Stimulated activated CD8-positive, alpha-beta memory T cell treated with anti-CD3 and anti-CD28 coated beads, Interleukin-2, amount 100 ng/mL, for 1 hour (primary cell): ENCODE data around the gene ARMH3.
"Not testable (repeated sequence)": the region's sequence is repeated elsewhere in the genome, so short reads cannot be mapped to it uniquely, and the experiment has no call there.

Experiments
- DNase-seq, 2 donors: peaks; one replicate each; pipeline ENCODE4 v3.0.0-alpha.2; 2020; ENCODE audit warnings: low read depth in 2 of 2

Gene ARMH3

DNA sequence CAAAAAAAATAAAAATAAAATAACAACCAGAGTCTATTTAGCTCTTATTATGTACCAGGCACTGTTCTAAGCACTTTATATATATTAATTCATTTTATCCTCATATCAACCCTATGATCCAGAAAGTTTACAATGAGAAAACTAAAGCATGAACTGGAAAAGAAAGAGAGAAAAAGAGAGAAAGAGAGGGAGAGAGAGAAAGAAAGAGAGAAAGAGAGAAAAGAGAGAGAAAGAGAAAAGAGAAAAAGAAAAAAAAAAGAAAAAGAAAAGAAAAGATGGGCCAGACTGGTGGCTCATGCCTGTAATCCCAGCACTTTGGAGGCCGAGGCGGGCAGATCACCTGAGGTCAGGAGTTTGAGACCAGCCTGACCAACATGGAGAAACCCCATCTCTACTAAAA is 9.9 kb downstream of the ARMH3 start:
- DNase-seq = no peak

DNA sequence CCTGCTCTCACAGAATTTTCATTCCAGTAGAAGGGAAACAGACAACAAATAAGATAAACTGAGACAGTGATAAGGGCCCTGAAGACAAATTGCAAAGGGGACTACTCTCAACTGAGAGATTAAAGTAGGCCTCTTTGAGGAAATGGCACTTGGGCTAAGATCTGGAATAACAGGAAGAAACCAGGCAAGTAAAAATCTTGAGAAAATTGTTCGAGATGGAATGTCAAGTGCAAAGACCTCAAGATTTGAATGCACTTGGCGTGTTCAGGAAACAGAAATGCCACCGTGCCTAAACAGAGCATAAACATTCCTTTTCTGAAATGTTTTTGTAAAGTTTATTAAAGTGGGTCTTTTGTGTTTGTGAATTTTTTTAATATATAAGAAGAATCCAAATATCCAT is 10.7 kb downstream of the ARMH3 start:
- no peak for DNase-seq

DNA sequence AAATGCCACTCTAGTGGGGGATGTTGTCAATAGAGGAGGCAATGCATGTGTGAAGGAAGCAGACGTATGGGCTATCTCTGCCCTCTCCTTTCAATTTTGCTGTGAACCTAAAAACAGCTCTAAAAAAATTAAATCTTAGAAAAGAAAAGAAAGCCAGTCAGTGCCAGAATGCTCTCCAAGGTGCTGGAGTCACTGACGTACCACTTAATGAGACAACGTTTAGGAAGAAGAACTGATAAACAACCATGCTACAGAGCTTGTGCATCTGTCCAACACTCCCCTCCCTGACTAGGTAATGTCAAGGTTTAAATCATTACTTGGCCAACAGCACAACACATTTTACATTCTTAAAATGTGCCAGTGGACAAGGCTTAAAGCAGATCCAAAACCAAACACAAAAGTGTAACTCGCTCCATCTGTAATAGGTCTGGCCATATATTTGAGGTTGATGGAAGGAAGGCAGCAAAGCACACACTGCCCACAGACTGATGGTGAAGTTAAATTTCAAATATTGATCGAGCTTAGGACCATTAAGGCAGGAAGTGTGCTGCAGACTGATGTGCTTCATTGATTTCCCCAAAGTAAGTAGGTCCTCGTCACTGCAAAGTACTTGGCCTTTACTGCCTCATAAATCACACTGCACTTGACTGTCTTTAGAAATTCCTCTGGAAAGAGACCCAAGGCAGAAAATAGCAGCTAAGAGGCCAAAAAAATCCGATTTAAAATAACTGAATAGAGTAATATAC is 15.5 kb downstream of the ARMH3 start:
- no peak for DNase-seq

DNA sequence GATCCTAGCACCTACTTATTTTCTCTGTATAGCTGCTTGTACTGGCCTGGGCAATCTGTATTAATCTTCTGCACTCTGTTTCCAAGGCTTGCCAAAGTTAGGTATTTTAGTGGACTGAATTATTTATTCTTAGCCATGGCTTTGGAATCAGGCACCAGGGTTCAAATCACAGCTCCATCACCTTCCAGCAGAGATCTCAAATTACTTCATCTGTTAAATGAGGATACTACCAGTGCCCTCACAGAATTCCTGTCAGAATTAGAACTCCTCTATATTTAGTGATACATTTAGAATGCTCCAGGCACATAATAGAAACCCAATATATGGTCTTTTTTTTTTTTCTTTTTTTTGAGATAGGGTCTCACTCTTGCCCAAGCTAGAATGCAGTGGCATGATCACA is 17.6 kb downstream of the ARMH3 start:
- DNase-seq = no peak

DNA sequence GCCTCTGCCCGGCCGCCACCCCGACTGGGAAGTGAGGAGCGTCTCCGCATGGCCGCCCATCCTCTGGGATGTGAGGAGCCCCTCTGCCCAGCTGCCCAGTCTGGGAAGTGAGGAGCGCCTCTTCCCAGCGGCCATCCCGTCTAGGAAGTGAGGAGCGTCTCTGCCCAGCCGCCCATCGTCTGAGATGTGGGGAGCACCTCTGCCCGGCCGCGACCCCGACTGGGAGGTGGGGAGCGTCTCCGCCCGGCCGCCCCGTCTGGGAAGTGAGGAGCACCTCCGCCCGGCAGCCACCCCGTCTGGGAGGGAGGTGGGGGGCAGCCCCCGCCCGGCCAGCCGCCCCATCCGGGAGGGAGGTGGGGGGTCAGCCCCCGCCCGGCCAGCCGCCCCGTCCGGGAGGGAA is 20.2 kb downstream of the ARMH3 start:
- not testable (repeated sequence) for DNase-seq

DNA sequence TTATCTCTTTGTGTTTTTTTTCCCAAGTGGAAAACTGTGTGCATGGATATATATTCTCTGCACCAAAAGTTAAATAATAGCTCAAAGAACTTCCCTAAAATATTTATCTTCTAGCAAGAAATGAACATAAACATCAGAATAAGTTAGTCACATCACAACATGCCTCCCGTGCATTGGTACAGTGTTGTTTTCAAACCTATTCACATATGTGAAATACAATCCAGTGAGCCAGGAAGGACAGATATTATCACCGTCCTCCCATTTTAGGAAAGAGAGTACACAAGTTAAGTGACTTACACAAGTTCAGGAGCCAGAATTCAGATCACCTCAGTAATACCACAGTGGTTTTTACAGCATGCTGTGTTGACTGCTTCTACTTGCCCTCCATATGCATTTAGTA is 22.2 kb downstream of the ARMH3 start:
- no peak for DNase-seq

DNA sequence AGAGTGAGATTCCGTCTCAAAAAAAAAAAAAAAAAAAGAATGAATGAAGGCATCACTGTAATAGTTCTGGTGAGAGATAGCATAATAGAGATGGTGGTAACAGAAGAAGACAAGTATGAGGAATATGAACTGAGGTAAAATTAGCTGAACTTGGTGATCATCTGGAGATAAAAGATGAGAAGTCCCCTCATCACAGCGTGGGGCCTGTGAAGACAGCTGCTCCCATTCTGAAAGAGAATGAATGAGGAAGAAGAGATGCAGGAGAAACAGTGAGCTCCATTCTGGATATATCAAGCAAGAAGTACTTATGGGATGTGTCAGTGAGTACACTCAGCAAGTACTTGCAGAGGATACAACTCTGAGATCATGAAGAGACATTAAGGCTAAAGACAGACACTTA is 28.7 kb downstream of the ARMH3 start:
- DNase-seq = no peak

DNA sequence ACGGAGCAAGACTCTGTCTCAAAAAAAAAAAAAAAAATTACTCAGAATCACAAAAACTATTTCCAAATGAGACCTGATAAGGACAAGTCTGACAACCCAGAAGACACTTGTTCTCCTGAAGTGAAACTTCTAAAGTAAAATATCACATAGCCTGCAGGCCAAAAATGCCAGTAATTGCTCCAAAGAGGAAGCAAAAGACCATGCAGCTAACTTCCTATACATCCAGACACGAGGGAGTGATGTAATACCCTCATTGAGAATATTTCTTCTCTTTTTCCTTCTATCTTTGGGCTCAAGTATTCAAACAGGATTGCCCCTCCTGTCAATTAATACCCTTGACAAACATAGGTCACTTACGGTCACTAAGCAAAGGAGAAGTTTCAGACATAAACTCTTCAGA is 31.2 kb downstream of the ARMH3 start:
- no peak for DNase-seq

DNA sequence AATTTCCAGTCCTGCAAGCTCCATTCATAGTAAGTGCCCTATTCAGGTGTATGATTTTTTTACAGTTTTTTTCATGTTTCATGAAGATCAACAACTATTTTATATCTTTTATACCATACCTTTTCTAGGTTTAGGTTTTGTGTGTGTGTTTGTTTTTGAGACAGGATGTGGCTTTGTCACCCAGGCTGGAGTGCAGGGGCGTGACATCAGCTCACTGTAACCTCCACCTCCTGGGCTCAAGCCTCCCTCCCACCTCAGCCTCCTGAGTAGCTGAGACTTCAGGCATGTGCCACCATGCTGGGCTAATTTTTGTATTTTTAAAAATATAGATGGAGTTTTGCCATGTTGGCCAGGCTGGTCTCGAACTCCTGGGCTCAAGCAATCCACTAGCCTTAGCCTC is 35.0 kb downstream of the ARMH3 start:
- DNase-seq = no peak

DNA sequence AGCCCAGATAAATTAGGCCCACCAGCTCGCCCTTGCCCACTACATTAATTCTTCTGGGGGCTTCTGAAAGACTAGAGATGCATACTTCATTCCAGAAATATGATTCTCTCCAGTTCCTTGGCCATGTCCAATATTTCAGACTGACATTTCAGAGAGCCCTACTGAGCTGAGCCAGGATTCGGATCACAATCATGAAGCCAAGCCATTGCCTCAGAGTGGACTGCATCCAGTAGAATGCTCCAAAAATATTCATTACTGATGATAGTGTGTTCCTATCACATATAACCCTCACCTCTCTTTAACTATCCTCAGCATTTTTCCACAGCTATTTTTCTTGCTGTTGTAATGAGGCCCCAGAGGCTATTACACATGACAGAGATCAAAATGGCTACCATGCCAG is 38.7 kb downstream of the ARMH3 start:
- no peak for DNase-seq

DNA sequence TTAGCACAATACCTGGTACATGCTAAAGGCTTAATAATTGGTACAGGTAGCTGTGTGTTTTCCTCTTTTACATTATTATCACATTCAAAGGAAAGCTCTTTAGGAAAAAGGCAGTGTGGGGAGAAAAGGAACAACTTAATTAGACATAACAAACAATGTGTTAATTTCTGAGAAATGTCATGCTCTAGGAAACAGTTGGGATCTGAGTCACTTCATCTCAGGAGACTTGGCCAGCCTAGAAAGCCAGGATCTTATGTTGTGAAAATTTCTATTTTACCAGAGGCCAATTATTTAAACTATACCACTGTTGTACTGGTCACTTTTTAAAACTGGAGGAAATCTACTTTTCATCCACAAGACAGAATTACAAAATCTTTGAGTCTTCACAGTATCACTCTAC is 39.6 kb downstream of the ARMH3 start:
- no peak for DNase-seq

DNA sequence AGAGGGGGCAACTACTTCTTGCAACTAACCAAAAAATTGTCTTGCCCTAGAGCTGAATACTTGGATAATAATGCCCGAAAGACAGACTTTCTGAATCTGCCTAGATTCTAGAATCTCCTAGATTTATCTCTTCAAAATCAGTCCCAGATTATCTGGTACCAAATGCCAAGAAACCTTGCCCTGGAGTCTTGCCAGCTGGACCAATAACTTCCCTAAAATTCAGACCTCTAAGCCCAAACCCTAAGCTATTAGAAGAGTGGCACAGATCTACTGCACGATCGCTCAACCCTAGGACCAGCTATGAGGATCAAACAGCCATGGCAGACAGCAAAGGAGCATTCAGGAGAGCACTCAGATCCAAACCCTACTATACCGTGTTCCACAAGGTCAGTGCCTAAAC is 45.0 kb downstream of the ARMH3 start:
- DNase-seq = no peak

DNA sequence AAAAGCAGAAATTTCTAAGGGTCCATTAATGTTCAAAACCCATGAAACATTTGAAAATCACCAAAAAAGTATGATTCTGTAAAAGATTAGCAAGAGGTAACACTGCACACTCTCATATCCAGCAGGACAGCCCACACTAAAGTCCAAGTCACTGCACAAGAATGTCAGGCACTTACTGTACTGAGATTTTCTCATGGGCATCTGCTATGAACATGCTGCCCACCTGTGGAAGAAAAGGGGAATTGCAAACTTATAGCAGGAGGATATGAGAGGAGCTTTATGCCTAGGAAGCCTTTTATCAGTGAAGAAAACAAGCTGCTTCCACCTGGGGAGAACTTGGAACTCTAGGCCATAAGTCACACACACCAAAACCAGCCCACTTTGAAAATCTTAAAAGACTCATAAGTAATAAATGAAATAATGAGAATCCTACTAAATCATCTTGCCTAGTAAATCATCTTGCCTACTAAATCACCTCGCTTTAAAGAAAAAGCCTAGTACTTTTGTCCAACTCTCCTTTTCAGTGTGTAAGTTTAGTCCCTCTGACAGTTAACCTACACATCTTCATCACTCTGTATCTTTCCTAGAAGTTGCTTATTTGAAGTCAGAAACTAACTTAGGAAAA is 46.1 kb downstream of the ARMH3 start:
- DNase-seq = no peak

DNA sequence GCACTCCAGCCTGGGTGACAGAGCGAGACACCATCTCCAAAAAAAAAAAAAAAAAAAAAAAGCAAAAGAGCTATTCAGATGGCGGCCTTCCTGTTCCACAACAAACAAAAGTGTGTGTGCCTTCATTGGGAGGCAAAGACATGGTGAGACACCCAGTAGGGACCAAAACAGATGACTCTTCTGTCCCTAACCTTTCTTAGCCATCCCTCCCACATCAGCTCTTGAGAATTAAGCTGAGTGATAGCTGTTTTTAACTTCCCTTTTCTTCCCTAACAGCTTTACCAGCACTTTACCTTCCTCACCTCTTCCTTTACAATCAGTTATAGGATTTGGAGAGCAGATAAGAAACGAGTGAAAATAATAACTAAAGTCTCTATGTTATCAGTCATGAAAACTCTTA is 48.2 kb downstream of the ARMH3 start:
- DNase-seq = no peak

DNA sequence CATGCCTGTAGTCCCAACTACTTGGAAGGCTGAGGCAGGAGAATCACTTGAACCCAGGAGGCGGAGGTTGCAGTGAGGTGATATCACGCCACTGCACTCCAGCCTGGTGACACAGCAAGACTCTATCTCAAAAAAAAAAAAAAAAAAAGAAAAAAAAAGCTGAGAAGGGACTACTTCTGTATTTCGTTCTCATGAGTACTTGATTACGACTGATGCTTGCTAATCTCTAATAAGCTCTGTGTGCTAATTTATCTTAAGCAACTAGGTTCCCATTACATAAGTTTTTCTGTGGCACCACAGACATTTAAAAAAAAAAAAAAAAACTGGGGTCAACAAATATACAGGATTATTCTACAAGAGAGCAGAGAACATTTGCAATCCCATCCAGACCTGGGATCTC is 48.9 kb downstream of the ARMH3 start:
- DNase-seq = not testable (repeated sequence)

DNA sequence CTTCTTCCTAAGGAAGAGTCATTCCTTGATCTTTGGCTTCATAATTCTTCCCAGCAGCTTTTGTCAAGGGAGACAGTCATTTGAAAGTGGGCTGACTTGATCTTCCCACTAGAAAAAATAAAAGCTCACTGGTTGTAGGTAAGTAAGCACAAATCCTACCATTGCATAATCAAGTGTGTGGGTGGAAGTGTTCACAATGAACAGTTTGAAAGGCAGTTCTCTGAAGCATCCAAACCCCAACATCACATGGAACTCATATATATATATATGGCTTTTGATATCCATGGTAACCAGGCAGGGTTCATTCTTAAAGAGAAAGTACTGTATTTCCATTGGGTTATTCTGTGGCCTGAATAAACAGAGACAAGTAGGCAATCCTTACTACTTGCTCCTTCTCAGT is 51.6 kb downstream of the ARMH3 start:
- no peak for DNase-seq

DNA sequence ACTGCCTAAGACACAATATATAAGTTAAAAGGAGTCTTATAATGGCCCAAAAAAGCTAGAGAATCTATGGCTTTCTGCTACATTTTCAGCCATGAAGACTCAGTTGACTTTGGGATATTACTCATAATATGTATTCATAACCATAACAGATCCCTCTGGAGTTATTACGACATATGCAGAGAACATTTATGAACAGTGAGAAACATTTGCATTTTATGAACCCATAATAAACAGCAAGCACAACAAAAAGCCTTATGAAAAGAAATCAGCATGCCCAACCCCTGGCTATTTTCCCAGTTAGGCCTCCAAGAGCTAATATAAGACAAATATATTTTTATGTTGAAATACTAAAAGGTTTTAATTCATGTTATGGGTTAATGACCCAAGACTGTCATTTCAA is 52.4 kb downstream of the ARMH3 start:
- DNase-seq = no peak

DNA sequence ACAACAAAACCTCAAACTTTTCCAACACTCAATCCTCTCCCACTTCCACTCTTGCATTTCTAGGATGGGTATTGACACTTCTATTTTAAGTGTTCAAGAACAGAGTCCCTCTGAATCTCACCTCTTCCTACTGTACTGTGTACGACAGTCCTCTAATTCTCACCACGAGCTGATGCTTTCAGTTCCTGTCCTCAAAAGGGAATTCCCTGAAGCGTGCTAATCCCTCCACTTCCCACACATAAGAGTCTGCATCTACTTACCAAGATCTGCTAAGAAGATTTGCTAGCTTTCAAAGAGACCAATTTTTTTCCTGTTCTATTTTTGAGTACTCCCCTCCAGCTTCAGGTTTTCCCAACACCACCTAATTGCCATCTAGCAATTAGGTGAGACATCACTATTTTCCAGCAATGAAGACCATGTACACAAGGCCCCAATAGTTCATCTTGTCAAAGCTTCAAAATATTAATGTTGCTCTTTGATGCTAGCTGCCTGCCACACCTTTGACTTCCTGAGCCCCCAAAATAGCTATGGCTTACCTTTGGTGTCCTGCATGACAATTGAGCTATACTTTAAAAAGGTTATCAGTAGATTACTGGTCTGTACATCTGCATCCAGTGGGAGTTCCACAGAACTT is 54.4 kb downstream of the ARMH3 start:
- DNase-seq = no peak

DNA sequence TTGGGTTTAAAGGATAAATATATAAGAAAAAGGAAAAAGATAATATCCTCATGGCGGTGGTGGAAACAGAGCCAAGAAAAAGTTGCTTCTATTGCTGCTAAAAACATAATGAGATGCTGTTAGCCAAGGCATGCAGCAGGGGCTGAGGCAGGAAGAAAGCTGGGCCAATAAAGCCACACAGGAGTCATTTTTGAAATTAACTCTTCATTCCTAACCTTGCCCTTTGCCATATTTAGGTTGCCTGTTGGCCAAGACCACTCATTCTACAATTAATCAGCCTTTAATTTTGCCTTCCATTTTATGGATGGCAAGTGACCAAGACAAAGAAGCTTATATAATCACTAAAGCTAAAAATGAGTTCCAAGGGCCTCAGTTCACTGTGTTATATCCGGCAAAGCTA is 58.2 kb downstream of the ARMH3 start:
- DNase-seq = no peak

DNA sequence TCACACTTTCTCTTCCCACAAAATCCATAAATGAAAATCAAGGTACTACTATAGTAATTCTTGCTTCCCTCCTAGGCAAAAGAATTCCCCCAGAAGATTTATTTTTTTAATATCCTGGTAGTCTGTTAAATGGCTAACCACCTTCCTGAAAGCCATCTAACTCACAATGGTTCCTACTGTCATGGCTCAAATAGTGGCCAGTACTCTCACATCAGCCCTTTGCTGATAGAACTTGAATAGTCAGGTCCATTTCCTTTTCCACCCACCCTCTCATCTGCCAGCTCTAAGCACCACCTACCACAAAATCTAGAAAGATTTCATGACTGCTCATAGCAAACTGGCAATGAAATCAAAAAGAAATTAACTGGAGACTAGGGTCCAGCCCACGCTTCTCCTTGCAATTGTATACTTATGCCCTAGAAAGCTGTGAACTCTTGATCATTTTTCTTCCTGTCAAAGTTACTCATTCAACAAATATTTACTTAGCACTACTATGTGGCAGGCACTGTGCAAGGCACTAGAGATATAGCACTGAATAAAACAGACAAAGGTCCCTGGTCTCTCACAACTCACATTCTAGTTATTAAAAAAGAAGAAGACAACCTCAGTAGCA is 60.4 kb downstream of the ARMH3 start:
- DNase-seq = no peak

DNA sequence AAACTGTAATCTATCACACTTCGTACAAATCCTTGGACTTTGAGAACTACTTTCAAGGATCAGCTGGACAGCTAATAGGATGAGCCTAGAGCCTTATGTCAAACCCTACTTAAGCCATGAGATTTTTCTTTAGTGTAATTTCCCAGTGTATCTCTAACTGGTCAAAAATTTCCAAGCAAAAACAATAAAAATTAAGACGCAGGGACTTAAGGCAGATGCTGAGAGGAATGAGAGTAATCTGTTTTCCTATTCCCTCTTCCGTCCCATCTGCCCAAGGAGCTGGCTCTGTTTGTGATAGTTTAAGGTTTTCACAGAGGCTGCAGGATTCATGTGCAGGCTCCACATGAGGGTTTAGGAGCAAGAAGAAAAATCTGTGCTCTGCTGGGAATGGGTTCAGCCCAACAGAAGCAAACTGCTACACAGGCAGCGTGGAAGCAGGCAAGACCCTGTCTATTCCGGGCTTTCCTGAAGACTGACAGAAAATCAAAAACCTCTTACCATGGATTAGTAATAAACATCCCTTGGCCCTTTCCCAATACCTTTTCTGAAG is 62.2 kb downstream of the ARMH3 start:
- no peak for DNase-seq

DNA sequence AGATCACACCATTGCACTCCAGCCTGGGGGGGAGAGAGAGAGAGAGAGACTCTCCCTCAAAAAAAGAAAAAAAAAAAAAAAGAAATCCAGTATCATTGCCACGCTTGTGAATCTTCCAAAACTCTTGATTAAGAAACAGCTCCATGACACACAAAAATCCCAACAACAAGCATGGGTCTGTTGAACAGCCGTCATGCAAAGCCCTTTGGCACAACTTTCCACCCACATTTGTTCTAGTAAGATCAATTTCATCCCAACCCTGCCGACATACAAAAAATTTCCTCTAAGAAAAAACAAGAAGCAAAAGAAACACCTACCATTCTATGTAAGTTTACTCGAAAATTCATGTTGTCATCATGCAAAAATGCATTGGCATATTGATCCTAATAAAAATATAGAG is 62.8 kb downstream of the ARMH3 start:
- no peak for DNase-seq

DNA sequence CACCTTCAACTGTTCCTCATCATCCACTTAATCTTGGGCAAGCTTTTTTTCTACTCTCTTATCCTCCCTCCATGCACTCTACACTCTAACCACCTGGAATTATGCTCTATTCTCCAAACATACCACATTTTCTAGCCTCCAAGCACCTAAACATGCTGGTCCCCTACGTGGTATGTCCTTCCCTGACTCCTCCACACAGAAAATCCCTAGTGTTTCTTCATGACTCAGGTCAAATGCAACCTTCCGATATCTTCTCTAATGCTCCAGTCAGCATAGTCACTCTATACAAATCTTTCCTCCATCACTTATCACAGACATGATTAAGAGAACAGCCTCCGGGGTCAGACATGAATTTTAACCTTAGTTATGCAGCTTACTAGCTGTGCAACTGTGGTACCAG is 68.8 kb downstream of the ARMH3 start:
- DNase-seq = no peak
